Measurements from ENCODE around the gene GTF2A1L.

Gene GTF2A1L

GRCh38 chr2:48707466-48707865 is 89.8 kb downstream of the GTF2A1L start:
- peak; percentile 5 to 11 for DNase-seq

GRCh38 chr2:48709096-48710034 is 91.7 kb downstream of the GTF2A1L start:
- no peak for DNase-seq

- no peak for DNase-seq
These were observed 93.7 kb downstream of the GTF2A1L start for GRCh38 chr2:48711343-48711742.

GRCh38 chr2:48712151-48712550 is 94.5 kb downstream of the GTF2A1L start:
- no peak for DNase-seq

GRCh38 chr2:48713647-48714046 is 96.0 kb downstream of the GTF2A1L start:
- DNase-seq: no peak

GRCh38 chr2:48714245-48714644 is 96.6 kb downstream of the GTF2A1L start:
- no peak for DNase-seq

GRCh38 chr2:48715042-48715899 is 97.6 kb downstream of the GTF2A1L start:
- DNase-seq: no peak

GRCh38 chr2:48715956-48716355 is 98.3 kb downstream of the GTF2A1L start:
- no peak for DNase-seq

GRCh38 chr2:48717846-48718245 is 100.2 kb downstream of the GTF2A1L start:
- no peak for DNase-seq

- peak in 1 of 2 experiments; percentile 23 for DNase-seq
These were observed 102.0 kb downstream of the GTF2A1L start for GRCh38 chr2:48719480-48720177.

GRCh38 chr2:48721158-48721557 is 103.5 kb downstream of the GTF2A1L start:
- DNase-seq: no peak

GRCh38 chr2:48722391-48722790 is 104.7 kb downstream of the GTF2A1L start:
- DNase-seq: no peak

GRCh38 chr2:48723129-48723528 is 105.5 kb downstream of the GTF2A1L start:
- DNase-seq: no peak

- DNase-seq: no peak
These were observed 106.6 kb downstream of the GTF2A1L start for GRCh38 chr2:48724278-48724677.

- DNase-seq: no peak
These were observed 108.2 kb downstream of the GTF2A1L start for GRCh38 chr2:48725696-48726494.

- no peak for DNase-seq
These were observed 109.9 kb downstream of the GTF2A1L start for GRCh38 chr2:48727560-48727959.

GRCh38 chr2:48728295-48728694 is 110.6 kb downstream of the GTF2A1L start:
- DNase-seq: no peak

GRCh38 chr2:48728840-48729239 is 111.2 kb downstream of the GTF2A1L start:
- no peak for DNase-seq
